ENCODE results near the gene TCEANC.
"Not testable (repeated sequence)": the region's sequence is repeated elsewhere in the genome, so short reads cannot be mapped to it uniquely, and the experiment has no call there.

Gene TCEANC

GRCh38 chrX:13669246-13669737, 16.4 kb downstream of the TCEANC start:
- no peak for TF ChIP-seq EZH2 (IDR thresholded peaks at IDR 0.05; ENCODE audit: borderline replicate concordance, low read depth, low read length, severe bottlenecking)
- no peak for TF ChIP-seq CTCF (IDR thresholded peaks at IDR 0.05; ENCODE audit: borderline replicate concordance, extremely low read depth, low read length, poor library complexity, severe bottlenecking)
- Histone ChIP-seq H2AFZ (ENCODE audit: low read depth, low read length) (no peak overlapping the region), H4K20me1 (ENCODE audit: insufficient read depth, low read length) (no peaks in the 10 kb centered on the region), H3K79me2 (ENCODE audit: insufficient read depth, low read length) (no peaks in the 10 kb centered on the region), H3K36me3 (ENCODE audit: insufficient read depth, low read length) (no peaks in the 10 kb centered on the region), H3K27ac (ENCODE audit: low read length) (peak overlapping the region; percentile 20; the same call in 1 of the 2 replicates), H3K9ac (ENCODE audit: low read depth, low read length) (no peak overlapping the region), H3K9me3 (ENCODE audit: insufficient read depth, low read length, severe bottlenecking) (no peaks in the 10 kb centered on the region), H3K27me3 (ENCODE audit: insufficient read depth, low read length, poor library complexity) (no peaks in the 10 kb centered on the region), H3K4me1 (ENCODE audit: insufficient read depth, low read length) (peaks cover 3% of the 10 kb centered on the region; the same call in 1 of the 2 replicates), H3K4me2 (ENCODE audit: insufficient read depth, low read length) (no peak overlapping the region), H3K4me3 (ENCODE audit: low read depth in 1 of 2, low read length in 2 of 2) (no peak overlapping the region)
- ATAC-seq (ENCODE audit: insufficient read depth, low read depth) (peak; percentile 49; the same call in 1 of the 3 replicates), DNase-seq (no peak)

- H3K4me2 ChIP-seq (ENCODE audit: insufficient read depth, low read length); ATAC-seq (ENCODE audit: insufficient read depth, low read depth); H2AFZ ChIP-seq (ENCODE audit: low read depth, low read length); H3K79me2 ChIP-seq (ENCODE audit: insufficient read depth, low read length); H3K36me3 ChIP-seq (ENCODE audit: insufficient read depth, low read length); H3K4me1 ChIP-seq (ENCODE audit: insufficient read depth, low read length); H3K4me3 ChIP-seq (ENCODE audit: low read depth in 1 of 2, low read length in 2 of 2); H4K20me1 ChIP-seq (ENCODE audit: insufficient read depth, low read length); DNase-seq; H3K9me3 ChIP-seq (ENCODE audit: insufficient read depth, low read length, severe bottlenecking); H3K27ac ChIP-seq (ENCODE audit: low read length); H3K27me3 ChIP-seq (ENCODE audit: insufficient read depth, low read length, poor library complexity); H3K9ac ChIP-seq (ENCODE audit: low read depth, low read length): not testable (repeated sequence)
Observed at GRCh38 chrX:13669755-13670154, 16.8 kb downstream of the TCEANC start.

- H3K27me3 ChIP-seq (ENCODE audit: insufficient read depth, low read length, poor library complexity), result no peaks in the 10 kb centered on the region
- no peaks in the 10 kb centered on the region for H3K36me3 ChIP-seq (ENCODE audit: insufficient read depth, low read length)
- no peaks in the 10 kb centered on the region for H4K20me1 ChIP-seq (ENCODE audit: insufficient read depth, low read length)
- no peaks in the 10 kb centered on the region for H3K79me2 ChIP-seq (ENCODE audit: insufficient read depth, low read length)
- no peak overlapping the region for H3K9ac ChIP-seq (ENCODE audit: low read depth, low read length)
- DNase-seq (no peak), ATAC-seq (ENCODE audit: insufficient read depth, low read depth) (no peak)
- H3K27ac ChIP-seq (ENCODE audit: low read length), result no peak overlapping the region
- peaks cover 3% of the 10 kb centered on the region; the same call in 1 of the 2 replicates for H3K4me1 ChIP-seq (ENCODE audit: insufficient read depth, low read length)
- H2AFZ ChIP-seq (ENCODE audit: low read depth, low read length), result no peak overlapping the region
- H3K4me2 ChIP-seq (ENCODE audit: insufficient read depth, low read length), result no peak overlapping the region
- no peaks in the 10 kb centered on the region for H3K9me3 ChIP-seq (ENCODE audit: insufficient read depth, low read length, severe bottlenecking)
- no peak for TF ChIP-seq EZH2 (IDR thresholded peaks at IDR 0.05; ENCODE audit: borderline replicate concordance, low read depth, low read length, severe bottlenecking)
- no peak for TF ChIP-seq CTCF (IDR thresholded peaks at IDR 0.05; ENCODE audit: borderline replicate concordance, extremely low read depth, low read length, poor library complexity, severe bottlenecking)
- H3K4me3 ChIP-seq (ENCODE audit: low read depth in 1 of 2, low read length in 2 of 2), result no peak overlapping the region
Observed at GRCh38 chrX:13670197-13670596, 17.3 kb downstream of the TCEANC start.

GRCh38 chrX:13673016-13673415, 20.1 kb downstream of the TCEANC start:
- Histone ChIP-seq H3K4me1 (ENCODE audit: insufficient read depth, low read length) (peaks cover 3% of the 10 kb centered on the region; the same call in 1 of the 2 replicates), H3K9me3 (ENCODE audit: insufficient read depth, low read length, severe bottlenecking) (no peaks in the 10 kb centered on the region), H3K9ac (ENCODE audit: low read depth, low read length) (no peak overlapping the region), H4K20me1 (ENCODE audit: insufficient read depth, low read length) (no peaks in the 10 kb centered on the region), H3K27ac (ENCODE audit: low read length) (no peak overlapping the region), H3K79me2 (ENCODE audit: insufficient read depth, low read length) (no peaks in the 10 kb centered on the region), H2AFZ (ENCODE audit: low read depth, low read length) (no peak overlapping the region), H3K4me3 (ENCODE audit: low read depth in 1 of 2, low read length in 2 of 2) (no peak overlapping the region), H3K27me3 (ENCODE audit: insufficient read depth, low read length, poor library complexity) (no peaks in the 10 kb centered on the region), H3K36me3 (ENCODE audit: insufficient read depth, low read length) (no peaks in the 10 kb centered on the region), H3K4me2 (ENCODE audit: insufficient read depth, low read length) (no peak overlapping the region)
- TF ChIP-seq CTCF (IDR thresholded peaks at IDR 0.05; ENCODE audit: borderline replicate concordance, extremely low read depth, low read length, poor library complexity, severe bottlenecking) (no peak), EZH2 (IDR thresholded peaks at IDR 0.05; ENCODE audit: borderline replicate concordance, low read depth, low read length, severe bottlenecking) (no peak)
- no peak for ATAC-seq (ENCODE audit: insufficient read depth, low read depth)
- no peak for DNase-seq
